ENCODE results near the gene ZNF581. TPM values are rescaled to one million over a fixed set of nuclear protein-coding genes. Genes with fewer than 3 reads are reported as not detected.

The ZNF581 gene
- total RNA-seq, 3 donors from 2014 or later, result 15.2 to 22.5 (median 20.1) TPM

- no peak overlapping the region for H3K4me3 ChIP-seq
- TF ChIP-seq CTCF (IDR thresholded peaks at IDR 0.05), result no peak
- H3K9me3 ChIP-seq, result no peaks in the 10 kb centered on the region
- no peaks in the 10 kb centered on the region for H3K36me3 ChIP-seq (ENCODE audit: low read depth)
- peaks cover 75% of the 10 kb centered on the region for H3K4me1 ChIP-seq (ENCODE audit: low read depth)
- peak in 2 of 3 donors; percentile 41 to 61 for DNase-seq
- intact Hi-C loops (cut with DNase I, micrococcal nuclease), result no loop called here
- no peak for ATAC-seq
These were observed 41.7 kb downstream of the ZNF581 start for GRCh38 chr19:55684946-55685681.

- H3K9me3 ChIP-seq, result no peaks in the 10 kb centered on the region
- no peak for ATAC-seq
- peaks cover 75% of the 10 kb centered on the region for H3K4me1 ChIP-seq (ENCODE audit: low read depth)
- no peaks in the 10 kb centered on the region for H3K36me3 ChIP-seq (ENCODE audit: low read depth)
- peak in 2 of 3 donors; percentile 26 to 29 for DNase-seq
- no peak overlapping the region for H3K4me3 ChIP-seq
- no peak for TF ChIP-seq CTCF (IDR thresholded peaks at IDR 0.05)
- intact Hi-C loops (cut with DNase I, micrococcal nuclease), result no loop called here
These were observed 42.3 kb downstream of the ZNF581 start for GRCh38 chr19:55685776-55686175.

- DNase-seq (peak in 2 of 3 donors; percentile 36 to 53), ATAC-seq (no peak)
- Histone ChIP-seq H3K36me3 (ENCODE audit: low read depth) (no peaks in the 10 kb centered on the region), H3K9me3 (no peaks in the 10 kb centered on the region), H3K4me1 (ENCODE audit: low read depth) (peaks cover 75% of the 10 kb centered on the region), H3K4me3 (no peak overlapping the region)
- intact Hi-C loops (cut with DNase I, micrococcal nuclease), result no loop called here
- TF ChIP-seq CTCF (IDR thresholded peaks at IDR 0.05), result no peak
These were observed 43.0 kb downstream of the ZNF581 start for GRCh38 chr19:55686311-55687050.

GRCh38 chr19:55687281-55688201 is 44.1 kb downstream of the ZNF581 start:
- no peak overlapping the region for H3K4me3 ChIP-seq
- ATAC-seq (peak; percentile 38), DNase-seq (peak; percentile 71 to 87 (median 81))
- TF ChIP-seq CTCF (IDR thresholded peaks at IDR 0.05), result no peak
- H3K9me3 ChIP-seq, result no peaks in the 10 kb centered on the region
- no peaks in the 10 kb centered on the region for H3K36me3 ChIP-seq (ENCODE audit: low read depth)
- peaks cover 67% of the 10 kb centered on the region for H3K4me1 ChIP-seq (ENCODE audit: low read depth)
- intact Hi-C loops (cut with DNase I, micrococcal nuclease), result no loop called here

GRCh38 chr19:55688422-55689218 is 45.2 kb downstream of the ZNF581 start:
- intact Hi-C loops (cut with DNase I, micrococcal nuclease), result no loop called here
- DNase-seq, result peak; percentile 91 to 92 (median 92)
- H3K36me3 ChIP-seq (ENCODE audit: low read depth), result no peaks in the 10 kb centered on the region
- no peak for TF ChIP-seq CTCF (IDR thresholded peaks at IDR 0.05)
- no peaks in the 10 kb centered on the region for H3K9me3 ChIP-seq
- H3K4me3 ChIP-seq, result no peak overlapping the region
- H3K4me1 ChIP-seq (ENCODE audit: low read depth), result peaks cover 56% of the 10 kb centered on the region
- peak; percentile 83 for ATAC-seq
